Kidney (tissue), 14 donors: Measurements from ENCODE around the gene IMPA2. TPM values are rescaled to one million over a fixed set of nuclear protein-coding genes. Genes with fewer than 3 reads are reported as not detected.

Experiments used
- DNase-seq, 5 donors: peaks; one replicate each; pipeline ENCODE4 v3.0.0-alpha.2; 2013 to 2020
- FAIRE-seq: peaks from 2 replicates; lab custom pipeline; 2012; peaks lifted over from hg19 to GRCh38; lab: Jason Lieb, UNC
- H3K27ac ChIP-seq, 2 donors: one replicate each; pipeline ENCODE4 v1.7.0; 2013; ENCODE audit warnings: low read depth in 2 of 2, low read length in 2 of 2, inconsistent platforms in 1 of 2
- H3K27me3 ChIP-seq: one replicate; pipeline ENCODE4 v1.7.1; 2013; ENCODE audit warnings: low read length, inconsistent platforms; ENCODE audit not compliant: control insufficient read depth, insufficient read depth
- H3K36me3 ChIP-seq, 3 donors: one replicate each; pipeline versions ENCODE4 v1.7.0 to v1.7.1; 2013; ENCODE audit warnings: low read length in 3 of 3, control low read depth in 1 of 3, inconsistent platforms in 1 of 3; ENCODE audit not compliant: insufficient read depth in 3 of 3, control insufficient read depth in 2 of 3
- H3K4me1 ChIP-seq, 3 donors: one replicate each; pipeline versions ENCODE4 v1.7.0 to v1.7.1; 2013; ENCODE audit warnings: low read length in 3 of 3, inconsistent platforms in 1 of 3, low read depth in 1 of 3; ENCODE audit not compliant: control insufficient read depth in 2 of 3, insufficient read depth in 2 of 3
- H3K4me3 ChIP-seq, 3 donors: one replicate each; pipeline versions ENCODE4 v1.7.0 to v1.8.1; 2013; ENCODE audit warnings: low read length in 3 of 3, control low read depth in 1 of 3, inconsistent platforms in 1 of 3
- H3K9ac ChIP-seq, 3 donors: one replicate each; pipeline versions ENCODE4 v1.7.0 to v1.7.1; 2013; ENCODE audit warnings: low read length in 3 of 3, control low read depth in 1 of 3, inconsistent platforms in 1 of 3
- H3K9me3 ChIP-seq, 3 donors: one replicate each; pipeline versions ENCODE4 v1.7.0 to v1.7.1; 2013; ENCODE audit warnings: low read length in 3 of 3, control low read depth in 1 of 3, inconsistent platforms in 1 of 3; ENCODE audit not compliant: control insufficient read depth in 2 of 3, insufficient read depth in 1 of 3
- intact Hi-C: fragments of 100-400 bp; cut with DNase I; formaldehyde crosslinking; loops from one replicate; pipeline ENCODE4 v1.11.1; 2022
- polyA plus RNA-seq: library from polyadenylated mRNA; stranded (reverse); fragments of 350-450 nt; fragmentation: Illumina TruSeq; extraction: RNeasy Lipid Tissue Mini Kit (QIAGEN cat#74804); gene quantifications from one replicate; pipeline ENCODE4 v1.2.3, GENCODE V29; 2014; ENCODE audit warnings: low read depth, low replicate concordance; ENCODE audit not compliant: insufficient read depth
- total RNA-seq: library from RNA; stranded (reverse); fragmentation: NEBNext Ultra II Directional; extraction: Animal tissue kit (Norgen Biotek cat#: 25700); gene quantifications from one replicate; pipeline ENCODE4 v1.2.1, GENCODE V29; 2021
- TF ChIP-seq, protein P1 (sequence below): IDR thresholded peaks from 3 replicates; pipeline ENCODE4 v1.5.1; 2012; ENCODE audit warnings: mild to moderate bottlenecking, moderate library complexity, borderline replicate concordance; ENCODE audit not compliant: insufficient read depth; ENCODE audit errors: extremely low read depth
- donor health status: control.
- donor health status: control.
- donor health status: control.
- donor health status: control.
- donor health status: control.
- donor health status: DM: yes; HTN: yes; CAD: no.
- donor health status: Normal renal cell carcinoma (clear cell type).

The IMPA2 gene
- total and polyA plus RNA-seq, 2 donors from 2014 or later: 157 to 348 TPM

GRCh38 chr18:11991021-11991795, 9.9 kb downstream of the IMPA2 start:
- H3K9me3 ChIP-seq: no peaks in the 10 kb centered on the region
- no peak for FAIRE-seq
- H3K27ac ChIP-seq: peak overlapping the region; percentile 83 to 90
- no peaks in the 10 kb centered on the region for H3K27me3 ChIP-seq
- intact Hi-C loops: no loop called here
- H3K9ac ChIP-seq: peak overlapping the region in 1 of 3 donors; percentile 42
- peak overlapping the region in 1 of 3 donors; percentile 39 for H3K4me3 ChIP-seq
- DNase-seq: peak in 2 of 5 donors; percentile 58 to 61
- no peaks in the 10 kb centered on the region for H3K36me3 ChIP-seq
- peaks cover 3 to 80% (median 65%) of the 10 kb centered on the region in 3 donors for H3K4me1 ChIP-seq
- TF ChIP-seq, protein P1, sequence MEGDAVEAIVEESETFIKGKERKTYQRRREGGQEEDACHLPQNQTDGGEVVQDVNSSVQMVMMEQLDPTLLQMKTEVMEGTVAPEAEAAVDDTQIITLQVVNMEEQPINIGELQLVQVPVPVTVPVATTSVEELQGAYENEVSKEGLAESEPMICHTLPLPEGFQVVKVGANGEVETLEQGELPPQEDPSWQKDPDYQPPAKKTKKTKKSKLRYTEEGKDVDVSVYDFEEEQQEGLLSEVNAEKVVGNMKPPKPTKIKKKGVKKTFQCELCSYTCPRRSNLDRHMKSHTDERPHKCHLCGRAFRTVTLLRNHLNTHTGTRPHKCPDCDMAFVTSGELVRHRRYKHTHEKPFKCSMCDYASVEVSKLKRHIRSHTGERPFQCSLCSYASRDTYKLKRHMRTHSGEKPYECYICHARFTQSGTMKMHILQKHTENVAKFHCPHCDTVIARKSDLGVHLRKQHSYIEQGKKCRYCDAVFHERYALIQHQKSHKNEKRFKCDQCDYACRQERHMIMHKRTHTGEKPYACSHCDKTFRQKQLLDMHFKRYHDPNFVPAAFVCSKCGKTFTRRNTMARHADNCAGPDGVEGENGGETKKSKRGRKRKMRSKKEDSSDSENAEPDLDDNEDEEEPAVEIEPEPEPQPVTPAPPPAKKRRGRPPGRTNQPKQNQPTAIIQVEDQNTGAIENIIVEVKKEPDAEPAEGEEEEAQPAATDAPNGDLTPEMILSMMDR: no peak

GRCh38 chr18:11992096-11992790, 10.9 kb downstream of the IMPA2 start:
- H3K9me3 ChIP-seq: no peaks in the 10 kb centered on the region
- DNase-seq: peak; percentile 52 to 84 (median 54)
- H3K4me1 ChIP-seq: peaks cover 3 to 74% (median 73%) of the 10 kb centered on the region in 3 donors
- peak; percentile 86 for FAIRE-seq
- H3K36me3 ChIP-seq: no peaks in the 10 kb centered on the region
- peak overlapping the region in 1 of 3 donors; percentile 75 for H3K9ac ChIP-seq
- H3K27me3 ChIP-seq: no peaks in the 10 kb centered on the region
- H3K27ac ChIP-seq: peak overlapping the region; percentile 93 to 96
- TF ChIP-seq, protein P1: no peak
- intact Hi-C loops: no loop called here
- peak overlapping the region in 2 of 3 donors; percentile 36 to 64 for H3K4me3 ChIP-seq

GRCh38 chr18:11993264-11993916, 12.1 kb downstream of the IMPA2 start:
- TF ChIP-seq, protein P1: no peak
- Histone ChIP-seq H3K27me3 (no peaks in the 10 kb centered on the region), H3K4me1 (peaks cover 3 to 79% (median 73%) of the 10 kb centered on the region in 3 donors), H3K36me3 (no peaks in the 10 kb centered on the region), H3K9me3 (no peaks in the 10 kb centered on the region), H3K4me3 (peak overlapping the region in 2 of 3 donors; percentile 26 to 64), H3K27ac (peak overlapping the region; percentile 93 to 96), H3K9ac (peak overlapping the region in 2 of 3 donors; percentile 27 to 75)
- FAIRE-seq (no peak), DNase-seq (peak in 2 of 5 donors; percentile 44 to 60)
- intact Hi-C loops: no loop called here
